ENCODE data around the gene TAF1B.
A peak's percentile ranks its signal among the peaks of the same experiment; 100 is the strongest.

TAF1B gene

DNA sequence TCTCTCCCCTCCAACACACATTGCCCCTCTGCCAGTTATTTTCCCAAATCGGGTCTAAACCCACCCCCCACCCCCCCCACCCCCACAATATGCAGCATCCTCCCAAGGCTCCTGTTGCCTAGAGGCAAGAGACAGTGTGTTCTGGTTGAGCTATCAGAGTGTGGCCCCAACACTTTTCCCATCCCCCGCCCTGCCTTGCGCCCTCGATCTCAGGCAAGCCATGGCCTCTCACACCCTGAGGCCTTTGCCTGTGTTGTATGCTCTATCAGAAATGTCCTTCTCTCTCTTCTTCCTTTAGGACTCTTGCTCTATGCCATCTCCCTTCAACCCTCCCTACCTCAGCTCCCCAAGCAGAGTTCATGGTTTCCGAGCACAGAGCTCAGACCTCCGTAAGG lies 98.7 kb downstream of the TAF1B start:
- no peak for DNase-seq

DNA sequence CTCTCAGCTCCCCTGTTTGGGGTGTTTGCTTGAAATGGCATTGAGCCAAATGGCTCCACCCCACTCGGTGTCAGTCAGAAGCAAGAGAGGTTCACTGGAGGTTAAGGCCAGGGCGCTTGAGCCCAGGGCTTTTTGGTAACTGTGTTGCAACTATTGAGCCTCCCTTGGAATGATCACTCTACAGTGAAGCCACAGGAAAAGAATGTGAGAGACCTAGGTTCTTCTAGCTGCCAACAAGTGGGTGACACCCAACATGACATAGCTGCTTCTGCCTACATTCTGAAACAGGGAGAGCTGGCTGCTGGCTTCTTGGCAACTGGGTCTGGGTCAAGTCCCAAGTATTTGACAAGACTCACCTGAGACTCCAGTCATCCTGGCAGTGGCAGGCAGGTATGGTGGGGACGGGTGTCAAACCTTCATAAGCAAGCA lies 101.1 kb downstream of the TAF1B start:
- no peak for DNase-seq

DNA sequence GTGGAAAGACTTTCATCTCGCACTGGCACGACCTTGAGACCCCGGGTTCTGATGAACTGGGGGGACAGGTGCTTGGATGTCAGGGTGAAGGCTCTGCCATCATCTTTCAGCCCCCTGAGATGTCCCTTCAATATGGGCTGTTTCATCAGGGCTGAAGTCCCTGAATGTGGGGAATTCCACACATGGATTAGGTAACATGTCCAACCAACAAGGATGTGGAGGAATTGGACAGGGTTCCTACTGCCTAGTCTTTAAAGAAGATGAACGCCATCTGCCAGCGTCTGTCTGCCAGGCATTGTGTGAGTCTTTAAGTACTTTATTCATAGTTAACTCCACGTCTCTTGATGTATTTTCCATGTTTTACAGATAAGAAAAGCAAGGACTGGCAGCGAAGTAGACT lies 102.3 kb downstream of the TAF1B start:
- no peak for DNase-seq

DNA sequence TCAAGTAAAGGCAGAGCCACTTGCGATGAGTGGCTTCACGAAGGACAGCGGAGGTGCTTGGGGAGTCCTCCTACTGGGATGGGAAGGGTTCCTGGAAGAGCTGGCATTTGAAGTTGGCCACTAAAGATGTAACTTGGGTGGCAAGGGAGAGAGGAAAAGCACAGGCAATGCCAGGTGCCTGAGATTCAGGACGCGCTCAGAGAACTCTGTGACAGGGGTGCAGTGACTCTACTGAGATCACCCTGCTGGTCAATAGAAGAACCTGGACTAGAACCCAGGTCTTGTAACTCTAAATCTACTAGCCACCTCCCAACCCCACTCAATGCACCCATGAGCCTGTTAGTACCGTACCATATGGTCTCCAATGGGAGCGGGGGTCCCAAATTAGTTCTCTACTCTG lies 102.8 kb downstream of the TAF1B start:
- no peak for DNase-seq

DNA sequence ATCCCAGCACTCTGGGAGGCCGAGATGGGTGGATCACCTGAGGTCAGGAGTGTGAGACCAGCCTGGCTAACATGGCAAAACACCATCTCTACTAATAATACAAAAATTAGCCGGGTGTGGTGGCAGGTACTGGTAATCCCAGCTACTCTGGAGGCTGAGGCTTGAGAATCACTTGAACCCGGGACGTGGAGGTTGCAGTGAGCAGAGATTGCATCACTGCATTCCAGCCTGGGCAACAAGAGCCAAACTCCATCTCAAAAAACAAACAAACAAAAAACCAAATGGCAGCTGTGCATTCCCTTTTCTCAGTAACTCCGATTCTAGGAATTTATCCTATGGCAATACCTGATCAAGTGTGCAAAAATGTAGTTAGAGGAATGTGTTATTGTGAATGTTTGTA lies 103.5 kb downstream of the TAF1B start:
- no peak for DNase-seq

DNA sequence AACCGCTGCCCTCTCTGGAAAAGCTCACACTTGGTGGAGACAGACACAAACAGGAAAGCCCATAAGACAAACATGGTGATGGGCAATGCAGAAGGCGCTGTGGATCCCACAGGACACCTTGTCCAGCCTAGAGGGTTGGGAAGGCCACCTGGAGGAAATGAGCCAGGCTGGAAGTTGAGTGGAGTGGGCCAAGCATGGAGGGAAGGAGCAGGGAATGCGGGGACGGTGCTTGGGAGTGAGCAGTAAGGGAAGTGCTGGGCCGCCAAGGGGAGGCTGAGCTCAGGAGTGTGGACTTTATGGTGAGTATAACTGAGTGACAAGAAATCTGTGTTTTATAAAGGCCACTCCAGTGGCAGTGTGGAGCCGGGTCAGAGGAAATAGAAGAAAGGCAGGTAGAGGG lies 105.4 kb downstream of the TAF1B start:
- DNase-seq, result no peak

DNA sequence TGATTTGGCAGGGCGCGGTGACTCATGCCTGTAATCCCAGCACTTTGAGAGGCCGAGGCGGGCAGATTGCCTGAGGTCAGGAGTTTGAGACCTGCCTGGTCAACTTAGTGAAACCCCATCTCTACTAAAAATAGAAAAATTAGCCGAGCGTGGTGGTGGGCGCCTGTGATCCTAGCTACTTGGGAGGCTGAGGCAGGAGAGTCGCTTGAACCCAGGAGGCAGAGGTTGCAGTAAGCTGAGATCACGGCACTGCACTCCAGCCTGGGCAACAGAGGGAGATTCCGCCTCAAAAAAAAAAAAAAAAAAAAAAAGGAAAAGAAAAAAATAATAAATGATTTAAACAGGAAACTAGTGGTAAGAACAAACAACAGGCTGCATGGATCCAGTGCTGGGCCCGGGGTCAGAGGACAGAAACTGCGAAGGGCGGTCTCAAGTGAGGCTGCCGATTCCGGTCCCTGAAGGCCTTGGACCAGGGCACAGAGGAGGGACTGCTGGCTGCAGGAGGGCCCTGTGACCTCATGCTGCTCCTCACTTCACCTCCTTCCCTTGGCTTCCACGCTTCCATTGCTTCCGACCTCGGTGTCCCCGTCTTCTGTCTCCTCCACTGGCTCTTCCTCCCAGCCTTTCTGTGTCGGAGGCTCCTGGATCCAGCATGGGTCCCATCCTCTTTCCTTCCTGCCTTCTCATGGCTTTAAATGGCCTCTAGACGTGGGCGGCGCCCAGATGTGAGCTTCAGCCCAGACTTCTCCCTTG lies 106.1 kb downstream of the TAF1B start:
- DNase-seq, result no peak

DNA sequence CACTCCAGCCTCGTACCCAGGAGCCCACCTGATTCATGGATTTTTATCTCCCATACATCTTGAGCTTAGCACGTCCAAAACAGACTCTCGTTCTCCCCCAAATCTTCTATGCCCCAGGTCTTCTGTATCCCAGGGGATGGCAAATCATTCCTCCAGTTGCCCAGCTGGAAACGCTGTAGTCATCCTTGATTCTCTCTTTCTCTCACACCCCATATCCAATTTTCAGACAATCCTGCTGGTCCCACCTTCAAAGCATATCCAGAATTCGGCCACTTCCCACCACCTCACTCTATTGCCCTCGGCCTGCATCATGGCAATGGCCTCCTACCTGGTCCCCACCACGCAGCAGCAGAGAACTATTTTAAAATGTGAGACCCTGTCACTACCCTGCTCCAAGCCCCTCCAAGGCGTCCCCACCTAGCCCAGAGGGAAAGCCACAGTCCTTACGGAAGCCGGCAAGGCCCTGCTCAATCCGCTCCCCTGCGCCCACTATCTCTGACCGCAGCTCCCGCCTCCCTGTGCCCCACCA lies 106.8 kb downstream of the TAF1B start:
- DNase-seq, result no peak

DNA sequence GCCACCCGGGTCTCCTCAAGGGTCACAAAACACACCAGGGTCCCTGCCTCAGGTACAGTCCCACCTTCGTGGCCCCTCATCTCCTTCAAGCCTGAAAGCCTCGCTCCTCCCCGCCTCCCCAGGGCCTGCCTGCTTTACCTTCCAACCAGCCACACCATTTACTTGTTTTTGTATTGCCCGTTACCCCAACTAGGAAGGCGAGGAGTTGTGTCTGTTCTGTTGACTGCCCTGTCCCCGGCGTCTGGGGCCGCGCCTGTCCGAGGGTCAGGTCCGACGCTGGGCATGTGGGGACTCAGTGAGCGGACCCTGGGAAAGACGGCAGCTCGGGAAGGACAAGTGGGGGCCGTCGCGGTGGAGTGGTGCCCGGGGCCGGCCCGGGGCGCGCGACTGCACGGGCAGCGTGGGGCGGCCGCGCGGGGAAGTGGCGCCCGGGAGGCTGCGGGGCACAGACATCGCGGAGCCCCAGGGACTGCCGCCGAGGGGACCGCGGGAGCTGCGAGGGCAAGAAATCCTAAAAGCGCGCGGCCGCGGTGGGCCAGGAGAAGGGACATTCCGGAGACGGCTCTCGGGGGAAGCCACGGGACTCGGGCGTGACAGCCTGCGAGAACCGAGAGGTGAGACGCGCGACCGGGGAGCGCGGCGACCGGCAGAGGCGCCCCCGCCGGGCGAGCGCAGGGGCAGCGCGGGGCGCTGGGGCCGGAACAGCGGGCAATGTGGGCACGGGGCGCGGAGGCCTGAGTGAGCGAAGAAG lies 107.4 kb downstream of the TAF1B start:
- DNase-seq, result peak; percentile 16 to 34

DNA sequence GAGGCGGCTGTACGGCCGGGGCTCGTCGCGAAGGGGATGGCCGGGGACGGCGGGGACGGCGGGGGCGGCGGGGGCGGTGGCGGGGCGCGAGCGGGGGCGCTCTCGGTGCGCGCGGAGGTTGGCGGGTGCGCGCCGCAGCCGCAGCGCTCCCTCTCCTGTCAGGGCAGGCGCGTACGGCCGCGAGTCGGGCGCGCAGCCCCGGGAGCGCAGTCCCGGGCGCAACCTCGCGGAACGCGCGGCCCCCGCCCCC lies 107.9 kb downstream of the TAF1B start:
- no peak for DNase-seq

DNA sequence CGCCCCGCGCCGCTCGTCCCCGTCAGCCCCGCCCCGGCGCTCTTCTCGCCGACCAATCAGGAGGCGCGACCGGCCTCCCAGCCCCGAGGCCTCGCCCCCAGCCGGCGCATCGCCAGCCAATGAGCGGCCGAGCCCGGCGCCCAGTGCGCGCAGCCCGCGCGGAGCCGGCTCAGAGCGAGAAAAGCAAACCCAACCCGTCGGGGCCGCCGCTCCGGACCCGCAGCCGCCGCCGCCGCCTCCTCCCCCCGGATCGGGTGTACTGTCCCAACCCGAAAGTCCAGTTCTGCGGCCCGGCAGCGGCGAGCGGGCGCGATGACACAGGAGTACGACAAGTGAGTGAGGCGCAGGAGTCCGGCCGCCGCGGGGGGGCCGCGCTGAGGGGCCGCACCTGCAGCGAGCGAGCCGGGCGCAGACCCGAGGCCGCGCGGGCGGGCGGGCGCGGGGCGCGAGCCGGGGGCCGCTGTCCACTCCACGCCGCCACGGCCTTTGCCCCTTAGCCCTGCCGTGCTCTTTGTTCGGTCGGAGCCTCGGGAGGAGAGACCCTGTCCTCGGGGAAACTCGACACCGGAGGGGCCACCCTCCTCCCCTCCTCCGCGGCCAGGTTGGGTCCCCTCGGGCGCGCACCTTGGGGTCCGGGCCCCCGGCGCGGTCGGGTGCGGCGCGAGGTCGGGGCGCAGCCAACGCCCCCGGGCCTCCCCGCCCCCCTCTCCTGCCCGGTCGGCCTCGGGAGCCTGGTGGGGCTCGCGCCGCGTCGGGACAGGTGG lies 108.4 kb downstream of the TAF1B start, which contains the start of gene GRHL1:
GRHL1 (plus strand) TSS at position 172 of the 764 bp plus-strand sequence; CDS start at position 313, 141 bp downstream.
- peak; percentile 91 to 95 for DNase-seq

DNA sequence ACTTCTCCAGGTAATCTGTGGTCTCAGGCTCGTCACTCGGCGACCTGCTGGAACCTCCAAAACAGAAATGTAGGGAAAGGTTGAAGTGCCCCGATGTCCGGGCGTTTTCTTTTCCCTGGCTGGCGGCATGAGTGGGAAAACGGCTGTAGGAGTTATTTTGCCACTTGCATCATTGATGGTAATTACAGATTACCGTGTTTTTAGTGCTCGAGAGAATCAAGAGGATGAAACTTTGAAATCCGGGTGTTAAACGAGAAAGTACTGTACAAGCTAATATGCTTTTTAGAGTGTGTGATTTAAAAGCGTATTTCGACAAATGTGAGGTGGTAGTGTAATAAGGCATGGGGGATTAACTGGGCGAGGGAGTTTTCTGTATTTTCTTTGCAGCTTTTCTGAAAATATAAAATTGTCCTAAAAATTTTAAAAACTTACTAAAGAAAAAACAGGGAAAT lies 109.0 kb downstream of the TAF1B start:
- no peak for DNase-seq

DNA sequence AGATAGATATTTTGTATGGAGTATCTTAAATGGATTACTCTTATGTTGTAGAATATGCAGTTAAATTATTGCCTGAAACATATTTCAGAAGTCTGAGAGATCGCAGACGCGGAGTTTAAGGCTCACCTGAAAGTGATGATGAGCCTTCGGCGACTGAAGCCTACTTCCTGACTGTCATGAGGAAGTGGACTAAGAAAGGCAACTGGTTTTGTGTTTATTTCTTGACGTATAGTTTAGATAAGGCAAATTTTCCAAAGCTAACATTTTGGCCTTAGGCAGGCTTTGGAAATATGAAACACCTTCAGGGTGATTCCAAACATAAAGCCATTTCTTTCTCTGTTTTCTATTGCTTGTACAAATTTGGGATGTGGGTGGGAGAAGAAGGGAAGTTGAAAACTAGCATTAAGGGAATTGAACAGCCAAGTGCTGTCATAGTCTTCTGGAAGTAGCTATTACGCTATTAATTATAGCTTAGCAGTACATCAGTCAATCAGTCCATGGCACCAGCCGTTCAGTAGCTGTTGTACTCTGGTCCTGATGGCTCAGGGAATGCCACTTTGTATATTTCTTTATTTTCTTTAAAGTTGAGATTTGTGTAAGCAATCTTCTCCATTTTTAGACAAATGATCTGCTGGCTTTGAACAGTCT lies 109.7 kb downstream of the TAF1B start:
- no peak for DNase-seq

DNA sequence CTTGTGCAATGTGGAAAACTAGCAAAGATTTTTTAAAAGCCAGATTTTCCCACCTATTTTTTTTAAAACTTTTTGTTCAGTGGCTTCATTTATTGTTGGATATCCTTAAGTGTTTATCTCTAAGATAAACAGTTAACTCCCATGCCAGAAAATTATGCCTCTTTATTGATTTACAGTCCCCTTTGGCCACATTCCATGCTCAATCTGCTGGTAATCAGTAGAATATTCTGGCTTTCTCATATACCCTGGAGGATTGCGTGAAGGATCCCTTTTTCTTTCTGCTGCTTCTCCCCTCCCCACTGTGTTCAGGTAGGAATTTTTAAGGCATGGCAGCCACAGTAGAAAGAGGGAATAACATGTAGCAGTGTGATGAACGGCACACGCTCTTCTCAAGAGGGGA lies 110.9 kb downstream of the TAF1B start:
- DNase-seq, result no peak

DNA sequence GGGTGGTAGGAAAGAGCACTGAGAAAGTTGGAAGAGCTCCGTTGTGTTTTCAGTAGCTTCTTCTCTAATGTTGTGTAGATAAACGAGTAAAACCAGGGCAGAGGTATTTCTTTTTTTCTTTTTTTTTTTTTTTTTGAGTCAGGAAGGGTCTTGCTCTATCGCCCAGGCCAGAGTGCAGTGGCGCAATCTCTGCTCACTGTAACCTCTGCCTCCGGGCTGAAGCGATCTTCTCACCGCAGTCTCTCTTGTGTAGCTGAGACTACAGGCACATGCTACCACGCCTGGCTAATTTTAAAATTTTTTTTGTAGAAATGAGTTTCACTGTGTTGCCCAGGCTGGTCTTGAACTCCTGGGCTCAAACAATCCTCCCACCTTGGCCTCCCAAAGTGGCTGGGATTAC lies 114.8 kb downstream of the TAF1B start:
- DNase-seq, result no peak

DNA sequence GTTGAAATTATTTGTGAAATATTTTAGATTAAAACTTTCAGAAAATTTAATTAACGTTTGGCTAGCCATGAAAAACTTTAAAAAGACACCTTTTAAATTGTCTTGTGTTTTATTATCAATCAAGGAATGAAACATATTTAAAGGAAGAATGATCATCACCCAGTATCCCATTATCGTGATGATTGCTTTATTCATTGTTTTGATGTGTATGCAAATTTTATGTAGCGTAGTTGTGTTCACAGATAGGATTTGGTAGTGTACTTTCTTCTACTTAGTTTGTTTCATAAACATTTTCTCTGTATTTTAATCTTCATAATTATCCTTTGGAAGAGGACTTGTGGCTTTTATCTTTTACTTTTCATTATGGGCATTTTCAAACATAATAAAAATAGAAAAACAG lies 116.0 kb downstream of the TAF1B start:
- no peak for DNase-seq

DNA sequence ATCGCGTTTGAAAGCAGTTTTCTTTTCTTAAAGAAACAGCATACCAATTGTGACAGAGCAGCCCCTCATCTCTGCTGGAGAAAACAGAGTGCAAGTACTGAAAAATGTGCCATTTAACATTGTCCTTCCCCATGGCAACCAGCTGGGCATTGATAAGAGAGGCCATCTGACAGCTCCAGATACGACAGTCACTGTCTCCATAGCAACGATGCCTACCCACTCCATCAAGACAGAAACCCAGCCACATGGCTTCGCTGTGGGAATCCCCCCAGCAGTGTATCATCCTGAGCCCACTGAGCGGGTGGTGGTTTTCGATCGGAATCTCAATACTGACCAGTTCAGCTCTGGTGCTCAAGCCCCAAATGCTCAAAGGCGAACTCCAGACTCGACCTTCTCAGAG lies 117.7 kb downstream of the TAF1B start:
- no peak for DNase-seq

DNA sequence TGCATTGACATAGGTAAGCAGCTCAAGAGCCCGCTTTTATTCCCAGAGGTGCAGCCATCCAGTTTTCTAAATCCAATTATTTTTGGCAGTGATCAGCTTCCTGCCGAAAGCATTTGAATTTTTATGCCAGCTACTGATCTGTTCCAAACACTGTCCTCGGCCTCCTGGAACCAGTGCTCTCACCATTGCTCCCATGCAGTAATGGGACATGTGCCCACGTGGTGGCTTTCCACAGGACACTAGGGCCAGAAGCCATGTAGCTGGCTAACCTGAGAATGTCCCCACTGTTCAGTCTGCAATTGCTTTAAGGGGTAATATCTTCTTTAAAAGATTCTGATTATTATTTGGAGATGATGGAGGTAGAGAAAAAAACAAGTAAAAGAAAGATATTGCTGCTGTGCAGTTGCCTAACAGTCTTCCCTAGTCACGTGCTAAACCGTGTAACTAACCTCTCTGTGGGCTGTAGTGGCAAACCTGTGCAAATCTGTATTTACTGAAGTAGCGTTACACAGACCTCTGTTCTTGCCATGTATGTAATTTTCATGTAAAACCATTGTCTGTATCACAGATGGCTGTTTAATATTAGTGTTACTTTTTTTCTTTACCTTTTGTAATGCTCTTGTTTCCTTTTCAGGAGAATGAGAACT lies 121.2 kb downstream of the TAF1B start:
- DNase-seq, result no peak

DNA sequence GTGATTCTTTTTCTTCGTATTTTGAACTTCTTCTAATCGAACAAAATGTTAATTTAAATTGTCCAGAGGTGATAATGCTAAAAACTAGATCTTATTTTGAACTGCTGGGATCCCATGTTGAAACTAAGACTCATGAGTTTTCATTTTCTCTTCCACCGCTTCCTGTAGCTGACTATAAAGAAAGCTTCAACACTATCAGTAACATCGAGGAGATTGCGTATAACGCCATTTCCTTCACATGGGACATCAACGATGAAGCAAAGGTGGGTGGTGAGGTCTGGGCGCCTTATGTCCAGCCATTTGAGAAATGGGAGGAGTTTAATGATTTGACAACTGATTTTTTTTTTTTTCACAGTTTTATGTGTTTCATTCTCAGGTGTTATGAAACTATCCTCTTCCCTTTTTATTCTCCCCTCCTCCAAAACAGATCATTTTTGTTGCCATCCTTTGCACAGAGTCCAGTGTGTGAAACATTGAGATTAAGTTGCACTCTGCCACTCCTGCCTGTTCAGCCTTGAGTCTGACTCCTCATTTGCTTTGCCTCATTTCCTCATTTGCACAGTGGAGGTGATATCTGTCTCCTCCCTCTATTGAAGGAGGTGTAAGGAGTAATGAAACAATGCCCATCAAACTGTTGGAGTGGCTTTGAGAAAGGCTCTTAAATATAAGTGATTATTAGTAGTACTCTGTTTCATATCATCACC lies 122.0 kb downstream of the TAF1B start:
- DNase-seq, result no peak

DNA sequence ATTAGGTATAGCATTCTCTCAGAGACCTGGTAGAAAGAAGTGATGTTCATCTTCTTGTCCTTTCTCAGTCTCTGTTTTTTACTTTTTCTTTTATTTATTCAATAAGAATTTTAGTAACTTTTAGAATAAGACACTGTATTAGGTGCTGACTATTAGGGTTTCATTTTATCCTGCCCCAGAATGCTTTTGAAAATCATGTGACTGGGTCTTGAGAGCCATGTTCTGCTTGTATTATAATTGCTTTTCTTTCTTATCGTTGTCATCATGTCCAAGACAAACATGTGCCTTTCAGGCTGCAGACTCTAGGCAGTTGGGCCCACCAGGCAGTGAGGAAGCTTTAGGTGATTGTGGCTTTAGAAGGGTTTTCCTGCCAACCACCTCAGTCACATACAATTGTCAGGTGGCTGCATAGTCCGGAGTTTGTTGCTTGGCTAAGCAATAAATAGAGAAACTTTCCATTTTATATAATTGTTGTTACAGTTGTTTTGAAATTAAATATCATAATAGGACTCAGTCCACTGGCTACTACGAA lies 123.3 kb downstream of the TAF1B start:
- no peak for DNase-seq

DNA sequence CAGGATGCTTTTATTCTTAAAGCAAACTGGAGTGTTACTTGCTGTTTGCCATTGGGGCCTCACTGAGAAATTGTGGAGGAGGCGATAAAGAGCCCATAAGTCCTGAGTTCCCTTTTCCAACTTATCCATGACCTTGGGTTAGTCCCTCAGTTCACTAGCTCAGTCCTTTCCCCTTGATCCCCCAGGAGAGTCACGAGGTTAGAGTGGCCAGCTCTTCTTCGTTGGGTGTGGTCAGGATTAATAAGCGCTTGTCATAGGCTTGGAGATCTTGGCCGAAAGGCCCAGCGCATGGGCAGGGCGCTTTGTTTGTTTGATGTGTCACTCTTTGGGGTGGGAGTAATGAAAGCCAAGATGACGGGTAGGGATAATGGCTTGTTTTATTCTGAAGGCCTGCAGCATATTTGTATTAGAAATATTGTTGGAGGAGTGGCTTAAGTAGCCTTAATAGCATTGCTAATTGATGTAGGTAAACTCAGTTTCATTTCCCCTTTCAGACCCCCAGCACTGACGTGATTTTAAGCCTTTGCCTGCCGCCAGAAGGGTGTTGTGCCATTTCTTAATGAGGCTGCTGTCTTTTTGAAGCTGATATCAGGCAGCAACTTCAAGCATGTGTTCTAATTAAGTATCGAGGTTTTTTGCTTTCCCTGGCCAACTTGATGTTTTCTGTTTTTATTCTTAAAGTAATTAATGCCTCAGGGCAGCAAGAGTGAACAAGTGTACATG lies 123.9 kb downstream of the TAF1B start:
- no peak for DNase-seq

All from inflammatory macrophage (primary cell).